Left colon (tissue), 2 donors: ENCODE measurements around the gene RANBP1. TPM values are rescaled to one million over a fixed set of nuclear protein-coding genes. Genes with fewer than 3 reads are reported as not detected.
"Not testable (repeated sequence)": the region's sequence is repeated elsewhere in the genome, so short reads cannot be mapped to it uniquely, and the experiment has no call there.

Source experiments
- ATAC-seq: fragments of 200-7000 bp; cut with Tn5 transposase; one replicate; pipeline ENCODE4 v1.9.1; 2020; ENCODE audit warnings: mild to moderate bottlenecking, moderate library complexity
- DNase-seq, 2 donors: peaks; one replicate each; pipeline ENCODE4 v3.0.0-alpha.2; 2020
- intact Hi-C, 2 donors: fragments of 100-400 bp; cut with DNase I in 1 of 2; cut with micrococcal nuclease in 1 of 2; formaldehyde crosslinking; loops; one replicate each; pipeline versions ENCODE4 v1.11.2 to v1.14.0; 2022; cut with DNase I, micrococcal nuclease
- total RNA-seq, 2 donors: library from RNA; stranded (reverse); fragmentation: NEBNext Ultra II Directional; extraction: Animal tissue kit (Norgen Biotek cat#: 25700); gene quantifications; one replicate each; pipeline ENCODE4 v1.2.1, GENCODE V29; 2021
- donor health status: DM: no; HTN: no; CAD: no.
- donor health status: DM: yes; HTN: yes; CAD: no.

Gene RANBP1
- total RNA-seq, 2 donors from 2014 or later = 57.2 to 80.3 TPM

- intact Hi-C loops = loop anchor here (5.0 kb wide), 3 partner anchors 109 to 129 kb away; partner anchors contain the start of gene RTN4R (in 1 of the 2)
- DNase-seq (no peak), ATAC-seq (no peak)
Measured at GRCh38 chr22:20158391-20159036, 42.6 kb downstream of the RANBP1 start.

GRCh38 chr22:20159076-20159475 is 43.2 kb downstream of the RANBP1 start:
- DNase-seq (no peak), ATAC-seq (no peak)
- intact Hi-C loops = loop anchor here (5.0 kb wide), 3 partner anchors 108 to 128 kb away; partner anchors contain the start of gene RTN4R (in 1 of the 2)

DNA sequence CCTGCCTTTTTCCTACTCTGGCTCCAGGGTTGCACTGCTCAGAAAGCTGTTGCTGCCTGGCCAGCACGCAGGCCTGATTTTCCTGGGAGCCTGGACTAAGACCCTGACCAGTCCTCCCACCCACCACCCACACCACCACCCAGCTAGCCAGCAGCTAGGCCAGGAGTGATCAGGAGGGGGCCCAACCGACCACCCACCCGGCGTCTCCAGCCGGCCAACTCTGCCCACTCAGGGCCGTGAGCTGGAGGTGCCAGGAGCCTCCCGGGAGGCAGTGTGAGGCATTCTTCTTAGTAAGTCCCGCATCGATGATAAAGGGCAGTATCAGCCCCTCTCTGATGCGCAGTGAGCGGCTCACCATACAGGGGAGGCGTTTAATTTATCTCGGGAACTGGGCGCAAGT is 43.6 kb downstream of the RANBP1 start:
- not testable (repeated sequence) for ATAC-seq, DNase-seq
- intact Hi-C loops = loop anchor here (5.0 kb wide), 3 partner anchors 108 to 128 kb away; partner anchors contain the start of gene RTN4R (in 1 of the 2)

GRCh38 chr22:20160041-20160440 is 44.1 kb downstream of the RANBP1 start:
- ATAC-seq (no peak), DNase-seq (no peak)
- intact Hi-C loops = no loop called here

- ATAC-seq (no peak), DNase-seq (no peak)
- intact Hi-C loops = no loop called here
Measured at GRCh38 chr22:20164863-20165262, 49.0 kb downstream of the RANBP1 start.

DNA sequence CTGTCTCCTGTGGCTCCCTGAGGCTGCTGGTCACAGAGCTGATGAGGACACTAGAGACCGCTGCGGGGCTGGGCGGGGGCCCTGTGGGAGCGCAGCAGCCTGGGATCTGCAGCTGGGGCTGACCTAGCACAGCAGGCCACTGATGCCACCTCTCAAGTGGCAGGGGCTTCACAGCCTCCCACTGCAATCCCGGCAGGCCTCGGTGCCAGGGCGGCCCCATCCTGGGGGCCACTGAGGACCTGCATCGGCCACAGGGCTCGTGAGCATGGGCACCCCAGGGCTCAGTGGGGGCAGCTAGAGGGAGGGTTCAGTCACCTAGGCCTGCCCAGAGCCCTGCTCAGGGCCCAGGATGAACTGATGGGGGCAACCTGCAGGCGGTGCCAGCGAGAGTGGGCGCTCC is 49.5 kb downstream of the RANBP1 start:
- intact Hi-C loops = no loop called here
- ATAC-seq (no peak), DNase-seq (no peak)

DNA sequence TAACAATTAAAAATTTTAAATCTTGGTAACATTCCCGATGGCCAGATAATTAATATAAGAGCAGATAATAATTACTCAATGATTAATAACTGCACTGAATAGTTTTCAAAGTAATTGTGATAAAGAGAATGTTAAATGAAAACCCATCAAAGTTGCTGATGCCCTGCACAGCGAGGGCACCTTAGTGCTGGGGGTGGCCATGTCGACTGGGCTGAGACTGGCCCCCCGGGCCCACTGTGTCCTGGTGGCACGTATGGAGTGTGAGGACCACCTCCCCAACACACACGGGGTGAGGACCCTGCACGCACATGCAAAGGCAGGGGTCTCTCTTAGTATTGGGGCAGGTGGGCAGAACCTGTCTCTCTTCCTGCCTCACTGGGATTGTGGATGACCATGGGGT is 50.0 kb downstream of the RANBP1 start:
- no peak for ATAC-seq
- intact Hi-C loops = no loop called here
- no peak for DNase-seq

- DNase-seq = no peak
- ATAC-seq = no peak
- intact Hi-C loops = no loop called here
Measured at GRCh38 chr22:20166703-20167102, 50.8 kb downstream of the RANBP1 start.

DNA sequence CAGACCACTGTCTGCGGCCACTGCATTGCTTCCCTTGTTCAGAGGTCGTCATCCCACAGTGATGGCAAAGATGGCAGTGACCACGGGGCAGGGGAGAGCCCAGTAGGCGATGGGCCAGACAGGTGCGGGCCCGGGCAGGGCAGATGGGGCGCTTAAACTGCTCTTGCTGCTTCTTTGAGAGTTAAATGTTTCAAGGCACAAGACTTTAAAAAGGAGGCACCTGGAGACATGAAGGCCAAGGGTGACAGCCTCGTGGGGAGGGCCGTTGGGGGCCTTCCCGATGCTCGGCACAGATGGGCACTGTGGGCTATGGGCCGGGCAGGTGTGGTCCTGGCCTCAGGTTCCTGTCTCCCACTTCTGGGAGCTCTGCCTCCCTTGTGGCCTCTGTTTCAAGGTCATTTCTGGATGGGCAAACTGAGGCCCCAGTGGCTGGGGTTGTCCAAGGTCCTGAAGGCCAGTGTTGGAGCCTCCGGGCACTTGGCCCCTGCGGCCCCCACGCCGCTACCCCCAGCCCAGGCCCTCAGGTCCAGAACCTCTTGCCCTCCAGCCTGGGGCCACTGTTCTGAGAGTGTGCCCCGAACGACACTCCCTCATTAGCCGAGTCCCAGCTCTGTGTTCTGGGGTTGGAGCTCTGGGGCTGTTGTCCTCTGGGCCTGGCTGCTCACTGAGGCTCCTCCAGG is 51.9 kb downstream of the RANBP1 start:
- intact Hi-C loops = no loop called here
- ATAC-seq (no peak), DNase-seq (no peak)

DNA sequence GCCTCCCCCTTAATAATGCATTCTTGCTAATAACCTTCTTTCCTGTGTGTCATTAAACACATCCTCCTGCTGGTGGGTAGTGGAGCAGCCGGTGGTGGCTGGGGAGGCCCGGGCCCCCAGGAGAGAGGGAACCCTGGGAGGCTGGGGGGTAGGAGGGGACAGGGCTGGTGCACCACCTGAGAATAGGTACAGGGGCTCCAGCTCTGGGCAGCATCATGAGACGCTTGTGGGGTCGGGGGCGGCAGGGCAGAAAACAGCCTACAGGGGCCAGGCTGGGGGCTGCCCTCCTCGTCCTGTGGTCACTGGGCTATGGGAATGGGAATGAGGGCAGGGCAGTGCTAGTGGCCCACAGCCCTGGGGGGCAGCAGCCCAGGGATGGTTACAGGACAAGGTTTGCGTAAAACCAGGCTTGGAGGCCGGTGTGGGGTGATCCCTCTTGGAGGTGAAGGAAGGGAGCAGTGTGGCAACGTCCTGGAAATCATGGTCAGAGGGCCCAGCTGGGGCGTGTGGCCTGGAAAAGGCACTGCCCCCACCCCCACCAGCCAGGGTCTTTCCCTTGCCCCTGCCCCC is 53.4 kb downstream of the RANBP1 start:
- intact Hi-C loops = no loop called here
- no peak for ATAC-seq
- DNase-seq = no peak

- no peak for ATAC-seq
- DNase-seq = no peak
- intact Hi-C loops = no loop called here
Measured at GRCh38 chr22:20170170-20170569, 54.3 kb downstream of the RANBP1 start.

DNA sequence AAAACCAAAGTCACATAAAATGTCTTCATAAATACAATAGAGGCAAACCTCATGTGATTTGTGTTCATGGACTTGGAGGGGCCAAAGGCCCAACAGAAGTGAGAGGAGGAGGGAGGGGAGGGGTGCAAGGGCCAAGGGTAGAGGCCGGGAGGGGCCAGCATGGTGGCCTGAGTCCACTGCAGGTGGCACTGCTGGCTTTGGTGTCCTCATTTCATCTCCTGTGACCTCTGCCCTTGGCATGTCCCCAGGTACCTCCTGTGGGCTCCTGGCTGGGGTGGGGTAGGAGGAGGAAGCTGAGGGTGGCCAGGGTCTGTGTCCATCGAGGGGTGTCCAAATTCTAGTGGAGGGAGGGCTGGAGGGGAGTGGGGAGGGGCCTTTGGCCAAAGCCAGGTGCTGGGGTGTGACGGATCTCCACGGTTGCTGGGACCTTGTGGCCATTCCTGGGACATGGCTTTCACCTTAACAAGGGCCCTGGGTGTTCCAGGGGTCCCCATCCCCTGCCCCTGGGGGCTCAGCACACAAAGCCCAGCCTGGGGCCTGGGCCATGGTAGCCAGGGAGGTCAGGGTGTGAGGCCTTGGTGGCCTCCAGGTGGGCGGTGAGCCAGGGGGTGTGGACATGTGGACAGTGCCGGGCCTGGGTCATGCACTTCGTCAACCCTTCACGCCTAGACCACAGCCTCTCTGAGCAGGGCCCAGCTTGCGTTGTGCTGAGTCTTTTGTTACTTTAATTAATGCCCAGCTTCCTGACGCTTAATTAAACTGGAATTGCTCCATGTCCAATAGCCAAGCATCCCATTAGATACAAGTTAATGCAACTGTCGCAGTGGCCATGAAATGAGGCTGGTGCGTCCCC is 55.6 kb downstream of the RANBP1 start:
- ATAC-seq = no peak
- intact Hi-C loops = no loop called here
- no peak for DNase-seq

DNA sequence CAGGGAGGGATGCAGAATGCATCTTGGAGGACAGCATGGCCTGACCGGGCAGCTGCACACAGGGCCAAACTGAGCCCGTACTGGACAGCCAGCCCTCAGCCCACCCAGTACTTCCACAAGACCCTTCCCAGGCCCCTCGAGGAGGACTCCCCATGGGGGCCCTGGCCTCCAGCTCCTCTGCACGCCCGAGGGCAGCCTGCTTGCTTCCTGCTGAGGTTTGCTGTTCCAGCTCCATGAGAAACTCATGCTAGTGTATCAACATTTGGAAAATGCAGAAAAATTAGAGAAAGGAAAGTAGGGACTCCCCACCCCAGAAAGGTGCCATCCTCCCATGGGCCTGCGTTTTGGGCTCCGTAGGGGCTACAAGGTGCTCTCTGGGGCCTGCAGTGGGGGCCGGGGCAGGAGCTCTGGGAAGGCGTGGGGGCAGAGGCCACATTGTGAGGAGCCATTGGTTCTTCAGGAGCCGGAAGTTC is 56.3 kb downstream of the RANBP1 start:
- intact Hi-C loops = no loop called here
- DNase-seq (no peak), ATAC-seq (no peak)

- DNase-seq (no peak), ATAC-seq (no peak)
- intact Hi-C loops = no loop called here
Measured at GRCh38 chr22:20173246-20173645, 57.3 kb downstream of the RANBP1 start.

DNA sequence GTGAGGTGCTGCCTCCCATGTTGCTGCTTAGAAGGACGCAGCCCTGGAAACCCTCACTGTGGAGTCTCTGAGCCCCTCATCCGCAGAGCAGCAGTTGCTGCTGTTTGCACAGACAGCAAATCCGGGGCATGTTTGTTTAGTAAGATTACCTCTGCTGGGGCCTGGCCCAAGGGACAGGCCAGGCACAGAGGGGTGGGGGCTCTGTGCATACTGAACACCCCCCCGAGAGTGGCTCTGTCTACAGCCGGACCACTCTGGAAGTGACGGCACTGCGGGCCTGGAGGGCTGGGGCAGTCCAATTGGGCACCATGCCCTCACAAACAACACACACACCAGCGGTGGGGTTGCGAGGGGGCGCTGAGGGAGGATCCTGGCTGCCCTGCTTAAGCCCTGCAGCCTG is 57.9 kb downstream of the RANBP1 start:
- intact Hi-C loops = no loop called here
- no peak for ATAC-seq
- no peak for DNase-seq

- intact Hi-C loops = no loop called here
- peak; percentile 56 for ATAC-seq
- no peak for DNase-seq
Measured at GRCh38 chr22:20174785-20175596, 59.1 kb downstream of the RANBP1 start.

DNA sequence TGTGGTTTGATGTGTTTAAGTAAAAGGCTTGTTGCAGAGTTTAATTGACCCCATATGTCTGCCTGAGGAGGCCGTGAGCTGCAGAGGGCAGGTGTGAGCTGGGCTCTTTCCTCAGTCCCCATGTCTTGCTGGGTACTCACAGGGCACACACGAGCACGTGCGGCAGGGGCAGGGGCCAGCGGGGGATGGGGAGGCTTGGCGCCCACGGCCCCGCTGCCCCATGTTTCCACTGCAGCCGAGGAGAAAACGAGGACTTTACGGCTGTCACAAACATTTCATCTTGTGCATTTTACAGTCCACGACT is 59.6 kb downstream of the RANBP1 start:
- intact Hi-C loops = no loop called here
- DNase-seq (no peak), ATAC-seq (no peak)

- ATAC-seq (no peak), DNase-seq (no peak)
- intact Hi-C loops = no loop called here
Measured at GRCh38 chr22:20176421-20177085, 60.6 kb downstream of the RANBP1 start.
